GM23248 (cell line): ENCODE data around the gene WARS2. TPM values are rescaled to one million over a fixed set of nuclear protein-coding genes. Genes with fewer than 3 reads are reported as not detected.
A peak's percentile ranks its signal among the peaks of the same experiment; 100 is the strongest.

Experiments
- DNase-seq: peaks from one replicate; pipeline ENCODE4 v3.0.0-alpha.2; 2015
- H2AFZ ChIP-seq: fragments of 200-600 bp; sonication (generic); 2 replicates; pipeline ENCODE4 v1.6.1; 2016; ENCODE audit warnings: antibody characterized with exemption
- H3F3A ChIP-seq: fragments of 200-600 bp; sonication (generic); 2 replicates; pipeline ENCODE4 v1.6.1; 2016; ENCODE audit warnings: mild to moderate bottlenecking, antibody characterized with exemption, mixed run types; ENCODE audit not compliant: insufficient read depth
- H3K27ac ChIP-seq: fragments of 200-600 bp; sonication (generic); 2 replicates; pipeline ENCODE4 v1.5.1; 2016; ENCODE audit warnings: mild to moderate bottlenecking
- H3K27me3 ChIP-seq: fragments of 200-600 bp; sonication (generic); replicated peaks from 2 replicates; pipeline ENCODE4 v1.6.1; 2016; ENCODE audit warnings: mild to moderate bottlenecking; ENCODE audit not compliant: insufficient read depth
- H3K36me3 ChIP-seq: fragments of 200-600 bp; sonication (generic); 2 replicates; pipeline ENCODE4 v1.6.1; 2016; ENCODE audit warnings: low read depth, mild to moderate bottlenecking
- H3K4me1 ChIP-seq: fragments of 200-600 bp; sonication (generic); 2 replicates; pipeline ENCODE4 v1.6.1; 2016; ENCODE audit warnings: mild to moderate bottlenecking; ENCODE audit not compliant: insufficient read depth
- H3K4me2 ChIP-seq: fragments of 200-600 bp; sonication (generic); one replicate; pipeline ENCODE4 v1.6.1; 2016; ENCODE audit warnings: mild to moderate bottlenecking; ENCODE audit not compliant: unreplicated experiment
- H3K4me3 ChIP-seq: fragments of 200-600 bp; sonication (generic); 2 replicates; pipeline ENCODE4 v1.5.1; 2016; ENCODE audit warnings: mild to moderate bottlenecking
- H3K79me2 ChIP-seq: fragments of 200-600 bp; sonication (generic); 2 replicates; pipeline ENCODE4 v1.6.1; 2016; ENCODE audit warnings: mild to moderate bottlenecking; ENCODE audit not compliant: insufficient read depth
- H3K9ac ChIP-seq: fragments of 200-600 bp; sonication (generic); 2 replicates; pipeline ENCODE4 v1.6.1; 2016; ENCODE audit warnings: mild to moderate bottlenecking
- H3K9me2 ChIP-seq: fragments of 200-600 bp; sonication (generic); 2 replicates; pipeline ENCODE4 v1.6.1; 2016; ENCODE audit warnings: mixed run types, mild to moderate bottlenecking, moderate library complexity; ENCODE audit not compliant: insufficient read depth
- H3K9me3 ChIP-seq: fragments of 200-600 bp; sonication (generic); one replicate; pipeline ENCODE4 v1.6.1; 2017; ENCODE audit warnings: low read depth
- H4K20me1 ChIP-seq: fragments of 200-600 bp; sonication (generic); 2 replicates; pipeline ENCODE4 v1.6.0; 2016; ENCODE audit not compliant: insufficient read depth
- EZH2 ChIP-seq: fragments of 200-600 bp; sonication (generic); IDR thresholded peaks from 2 replicates; pipeline ENCODE4 v1.6.1; 2018; ENCODE audit warnings: antibody characterized with exemption, mild to moderate bottlenecking; ENCODE audit not compliant: insufficient read depth, poor library complexity, severe bottlenecking
- EZH2phosphoT487 ChIP-seq: fragments of 200-600 bp; sonication (generic); IDR thresholded peaks from 2 replicates; pipeline ENCODE4 v1.6.1; 2018; ENCODE audit warnings: antibody characterized with exemption, moderate library complexity, mild to moderate bottlenecking, low read depth; ENCODE audit not compliant: insufficient read depth
- WGBS, 2 experiments: methylation state at CpG; one replicate each; pipeline ENCODE4 v1.1.6; 2015 to 2017; ENCODE audit warnings: low lambda C conversion rate in 2 of 2, low coverage in 1 of 2; ENCODE audit errors: missing lambda C conversion rate in 2 of 2; 5-methylcytosine and 5-hydroxymethylcytosine counted together
- in situ Hi-C: fragments of 300-500 bp; cut with MboI; formaldehyde crosslinking; loops from 2 replicates; pipeline ENCODE4 v1.15.0; 2020
- polyA plus RNA-seq: library from polyadenylated mRNA; unstranded; fragments of >200 nt; fragmentation: Nextera tagmentation; extraction: Ambion mirVana; gene quantifications from 2 replicates; pipeline ENCODE4 v1.2.1, GENCODE V29; 2016
- total RNA-seq: library from RNA; depleted of rRNA; stranded (reverse); fragments of >200 nt; shearing (Covaris generic); gene quantifications from 2 replicates; pipeline ENCODE4 v1.2.3, GENCODE V29; 2014

WARS2 gene
- total and polyA plus RNA-seq, 2 experiments from 2014 or later = 7.9 to 13.8 TPM

GRCh38 chr1:119086830-119087229 is 53.6 kb downstream of the WARS2 start:
- H3K79me2 ChIP-seq = peaks cover 5% of the 10 kb centered on the region; the same call in 1 of the 2 replicates
- no peaks in the 10 kb centered on the region for H3K36me3 ChIP-seq
- WGBS, 2 experiments = 94 to 98% methylated on average over 2 of the region's 2 CpGs
- H4K20me1 ChIP-seq = no peaks in the 10 kb centered on the region
- no peak overlapping the region for H3K9ac ChIP-seq
- H3K4me2 ChIP-seq = no peak overlapping the region
- no peak overlapping the region for H3K4me3 ChIP-seq
- H3K4me1 ChIP-seq = peaks cover 21% of the 10 kb centered on the region
- in situ Hi-C loops = no loop called here
- no peak overlapping the region for H2AFZ ChIP-seq
- H3K9me3 ChIP-seq = no peaks in the 10 kb centered on the region
- H3K27me3 ChIP-seq = no peaks in the 10 kb centered on the region
- no peak for TF ChIP-seq EZH2phosphoT487
- no peak for TF ChIP-seq EZH2
- H3F3A ChIP-seq = peaks cover 4% of the 10 kb centered on the region; the same call in 1 of the 2 replicates
- H3K9me2 ChIP-seq = no peaks in the 10 kb centered on the region
- H3K27ac ChIP-seq = no peak overlapping the region
- DNase-seq = no peak

- Histone ChIP-seq H3K4me2 (peak overlapping the region; percentile 17), H3K27me3 (no peaks in the 10 kb centered on the region), H3K9ac (no peak overlapping the region), H3F3A (peaks cover 21% of the 10 kb centered on the region), H3K9me2 (no peaks in the 10 kb centered on the region), H3K79me2 (peaks cover 2% of the 10 kb centered on the region; the same call in 1 of the 2 replicates), H4K20me1 (no peaks in the 10 kb centered on the region), H3K4me3 (peak overlapping the region; percentile 29), H3K9me3 (no peaks in the 10 kb centered on the region), H3K36me3 (no peaks in the 10 kb centered on the region), H3K27ac (no peak overlapping the region), H2AFZ (peak overlapping the region; percentile 44), H3K4me1 (peaks cover 38% of the 10 kb centered on the region)
- peak; percentile 60 for DNase-seq
- TF ChIP-seq EZH2phosphoT487 = no peak
- no peak for TF ChIP-seq EZH2
- in situ Hi-C loops = no loop called here
- 24 to 29% methylated on average over 10 of the region's 10 CpGs for WGBS, 2 experiments
These were observed 55.7 kb downstream of the WARS2 start for GRCh38 chr1:119084798-119085197.

- H3K79me2 ChIP-seq = peaks cover 6% of the 10 kb centered on the region; the same call in 1 of the 2 replicates
- TF ChIP-seq EZH2 = no peak
- no peak for TF ChIP-seq EZH2phosphoT487
- 58 to 60% methylated on average over 6 of the region's 6 CpGs for WGBS, 2 experiments
- H3K9me3 ChIP-seq = no peaks in the 10 kb centered on the region
- H3K36me3 ChIP-seq = no peaks in the 10 kb centered on the region
- no peak for DNase-seq
- no peak overlapping the region for H3K4me3 ChIP-seq
- H2AFZ ChIP-seq = no peak overlapping the region
- peaks cover 43% of the 10 kb centered on the region for H3K4me1 ChIP-seq
- H3K27ac ChIP-seq = no peak overlapping the region
- in situ Hi-C loops = no loop called here
- H3K9me2 ChIP-seq = no peaks in the 10 kb centered on the region
- H3K27me3 ChIP-seq = no peaks in the 10 kb centered on the region
- peak overlapping the region; percentile 17 for H3K4me2 ChIP-seq
- no peaks in the 10 kb centered on the region for H4K20me1 ChIP-seq
- H3K9ac ChIP-seq = no peak overlapping the region
- peaks cover 24% of the 10 kb centered on the region for H3F3A ChIP-seq
These were observed 56.5 kb downstream of the WARS2 start for GRCh38 chr1:119083980-119084379.

- Histone ChIP-seq H3K4me1 (peaks cover 43% of the 10 kb centered on the region), H3K79me2 (peaks cover 11% of the 10 kb centered on the region; the same call in 1 of the 2 replicates), H3F3A (peaks cover 24% of the 10 kb centered on the region), H3K4me2 (no peak overlapping the region), H3K27ac (no peak overlapping the region), H3K9me3 (no peaks in the 10 kb centered on the region), H2AFZ (no peak overlapping the region), H3K27me3 (no peaks in the 10 kb centered on the region), H3K9ac (no peak overlapping the region), H3K4me3 (no peak overlapping the region), H4K20me1 (no peaks in the 10 kb centered on the region), H3K9me2 (no peaks in the 10 kb centered on the region), H3K36me3 (no peaks in the 10 kb centered on the region)
- DNase-seq = no peak
- in situ Hi-C loops = no loop called here
- WGBS, 2 experiments = 68 to 87% methylated on average over 1 of the region's 1 CpG
- TF ChIP-seq EZH2phosphoT487 (no peak), EZH2 (no peak)
These were observed 57.0 kb downstream of the WARS2 start for GRCh38 chr1:119083479-119083878.

DNA sequence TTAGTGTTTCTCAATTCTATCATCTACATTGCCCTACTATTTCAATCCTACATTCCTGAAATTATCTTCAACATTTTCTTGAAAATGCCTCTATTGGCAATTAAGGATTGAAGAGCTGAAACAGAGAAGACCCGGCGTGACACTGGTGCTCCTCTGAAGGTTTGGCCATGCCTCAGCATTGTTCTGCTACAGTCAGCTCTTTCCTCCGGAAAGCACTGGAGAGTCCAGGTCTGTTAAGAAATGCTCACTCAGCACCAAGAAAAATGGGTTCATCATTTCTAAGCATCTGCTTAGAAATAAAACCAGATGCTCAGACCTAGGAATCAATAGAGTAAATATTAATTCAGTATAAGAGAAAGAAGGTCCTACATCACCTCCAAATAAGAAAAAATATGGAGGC is 58.8 kb downstream of the WARS2 start:
- H3K4me2 ChIP-seq = peak overlapping the region; percentile 61
- peaks cover 19% of the 10 kb centered on the region for H3K79me2 ChIP-seq
- peaks cover 43% of the 10 kb centered on the region for H3K4me1 ChIP-seq
- in situ Hi-C loops = no loop called here
- no peaks in the 10 kb centered on the region for H3K9me2 ChIP-seq
- no peak overlapping the region for H2AFZ ChIP-seq
- H3K36me3 ChIP-seq = no peaks in the 10 kb centered on the region
- peaks cover 25% of the 10 kb centered on the region for H3F3A ChIP-seq
- DNase-seq = peak; percentile 21
- TF ChIP-seq EZH2 (no peak), EZH2phosphoT487 (no peak)
- no peaks in the 10 kb centered on the region for H3K27me3 ChIP-seq
- no peak overlapping the region for H3K4me3 ChIP-seq
- no peak overlapping the region for H3K27ac ChIP-seq
- no peaks in the 10 kb centered on the region for H4K20me1 ChIP-seq
- H3K9me3 ChIP-seq = no peaks in the 10 kb centered on the region
- WGBS, 2 experiments = 37 to 44% methylated on average over 3 of the region's 3 CpGs
- H3K9ac ChIP-seq = no peak overlapping the region
